ENCODE data around the gene UNC13A.
"Not testable (repeated sequence)": the region's sequence is repeated elsewhere in the genome, so short reads cannot be mapped to it uniquely, and the experiment has no call there.

The UNC13A gene

DNA sequence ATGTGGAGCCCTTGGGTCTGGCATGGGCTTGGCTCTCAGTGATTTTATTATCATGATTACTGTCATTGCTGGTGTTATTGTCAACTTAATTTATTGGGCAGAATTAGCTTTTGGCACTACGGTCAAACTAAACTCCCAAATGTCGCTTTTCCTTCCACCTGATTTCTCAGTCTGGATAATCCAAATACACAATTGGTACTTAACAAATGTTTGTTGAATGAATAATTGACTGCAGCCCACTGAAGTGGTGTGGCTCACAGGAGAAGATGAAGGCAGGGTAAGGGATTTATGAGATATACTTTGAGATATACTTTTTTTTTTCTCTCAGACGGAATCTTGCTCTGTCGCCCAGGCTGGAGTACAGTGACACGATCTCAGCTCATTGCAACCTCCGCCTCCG, 131.2 kb downstream of the UNC13A start:
- TF ChIP-seq MYC (IDR thresholded peaks at IDR 0.05; ENCODE audit: low read depth, low read length) (no peak), POLR2A (IDR thresholded peaks at IDR 0.05; ENCODE audit: extremely low read depth, insufficient read length) (no peak), MAX (IDR thresholded peaks at IDR 0.05; ENCODE audit: low read depth, low read length) (no peak), CTCF (IDR thresholded peaks at IDR 0.05; ENCODE audit: low read depth, low read length) (no peak)
- DNase-seq (ENCODE audit: low read depth), result no peak
- H3K4me3 ChIP-seq (ENCODE audit: low read depth, low read length), result peak overlapping the region; percentile 85

- TF ChIP-seq CTCF (IDR thresholded peaks at IDR 0.05; ENCODE audit: low read depth, low read length) (no peak), MYC (IDR thresholded peaks at IDR 0.05; ENCODE audit: low read depth, low read length) (no peak), POLR2A (IDR thresholded peaks at IDR 0.05; ENCODE audit: extremely low read depth, insufficient read length) (peak; percentile 22), MAX (IDR thresholded peaks at IDR 0.05; ENCODE audit: low read depth, low read length) (peak; percentile 45; the same call in 1 of the 2 replicates)
- peak; percentile 90 for DNase-seq (ENCODE audit: low read depth)
Observed at GRCh38 chr19:17555929-17556813, 132.0 kb downstream of the UNC13A start.

GRCh38 chr19:17555480-17555928, 132.7 kb downstream of the UNC13A start, which contains the start of gene COLGALT1:
TSS of gene COLGALT1 (plus strand) at chr19:17555649. CDS start at chr19:17555714, 65 bp downstream.
- TF ChIP-seq MAX (IDR thresholded peaks at IDR 0.05; ENCODE audit: low read depth, low read length) (peak; percentile 66; the same call in 1 of the 2 replicates), POLR2A (IDR thresholded peaks at IDR 0.05; ENCODE audit: extremely low read depth, insufficient read length) (peak; percentile 58), CTCF (IDR thresholded peaks at IDR 0.05; ENCODE audit: low read depth, low read length) (no peak)
- DNase-seq (ENCODE audit: low read depth), result peak; percentile 99
- peak within 1 kb of the TSS; percentile 85 for H3K4me3 ChIP-seq (ENCODE audit: low read depth, low read length)

More at GRCh38 chr19:17555929-17556813, 132.0 kb downstream of the UNC13A start:
- H3K4me3 ChIP-seq (ENCODE audit: low read depth, low read length), result peak overlapping the region; percentile 85

DNA sequence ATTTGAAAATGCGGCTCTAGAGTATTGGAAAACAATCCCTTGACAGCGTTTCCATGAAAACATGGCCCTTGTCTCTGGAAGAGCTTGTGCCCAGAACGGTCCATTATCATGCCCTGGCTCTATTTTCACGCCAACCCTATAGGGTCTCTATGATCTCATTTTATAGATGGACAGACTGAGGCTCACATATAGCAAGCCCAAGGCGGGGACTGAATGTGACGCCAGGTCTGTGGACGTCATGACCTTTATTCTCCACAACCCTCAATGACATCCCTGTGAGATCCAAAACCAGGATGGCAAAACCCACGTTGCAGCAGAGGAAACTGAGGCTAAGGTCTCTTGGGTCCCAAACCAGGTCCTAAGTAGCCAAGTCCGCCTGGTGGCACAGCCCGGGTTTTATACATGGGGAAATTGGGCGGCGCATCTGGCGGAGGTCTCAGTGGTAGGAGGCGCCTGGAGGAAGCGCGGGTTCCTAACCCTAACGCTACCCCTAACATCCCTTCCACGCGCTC, 133.1 kb downstream of the UNC13A start:
- no peak for DNase-seq (ENCODE audit: low read depth)
- H3K4me3 ChIP-seq (ENCODE audit: low read depth, low read length), result peak overlapping the region; percentile 50

GRCh38 chr19:17553256-17553655, 134.9 kb downstream of the UNC13A start:
- TF ChIP-seq MAX (IDR thresholded peaks at IDR 0.05; ENCODE audit: low read depth, low read length) (no peak), CTCF (IDR thresholded peaks at IDR 0.05; ENCODE audit: low read depth, low read length) (no peak), MYC (IDR thresholded peaks at IDR 0.05; ENCODE audit: low read depth, low read length) (no peak), POLR2A (IDR thresholded peaks at IDR 0.05; ENCODE audit: extremely low read depth, insufficient read length) (no peak)
- H3K4me3 ChIP-seq (ENCODE audit: low read depth, low read length), result no peak overlapping the region

More for the DNA sequence above, 133.1 kb downstream of the UNC13A start:
- 0 out of 2 replicates have a peak, but pooled peaks have one; percentile 77 for TF ChIP-seq MYC (IDR thresholded peaks at IDR 0.05; ENCODE audit: low read depth, low read length)
- no peak for TF ChIP-seq CTCF (IDR thresholded peaks at IDR 0.05; ENCODE audit: low read depth, low read length)

GRCh38 chr19:17552735-17553134, 135.4 kb downstream of the UNC13A start:
- H3K4me3 ChIP-seq (ENCODE audit: low read depth, low read length); DNase-seq (ENCODE audit: low read depth): not testable (repeated sequence)

More at GRCh38 chr19:17553256-17553655, 134.9 kb downstream of the UNC13A start:
- peak; percentile 66 for DNase-seq (ENCODE audit: low read depth)

Data from NB4 (cell line).